Measurements from ENCODE around the gene APOL6. TPM values are rescaled to one million over a fixed set of nuclear protein-coding genes. Genes with fewer than 3 reads are reported as not detected.

Gene APOL6
- total and polyA plus RNA-seq, 8 donors, result 7.7 to 49.2 (median 10.2) TPM

DNA sequence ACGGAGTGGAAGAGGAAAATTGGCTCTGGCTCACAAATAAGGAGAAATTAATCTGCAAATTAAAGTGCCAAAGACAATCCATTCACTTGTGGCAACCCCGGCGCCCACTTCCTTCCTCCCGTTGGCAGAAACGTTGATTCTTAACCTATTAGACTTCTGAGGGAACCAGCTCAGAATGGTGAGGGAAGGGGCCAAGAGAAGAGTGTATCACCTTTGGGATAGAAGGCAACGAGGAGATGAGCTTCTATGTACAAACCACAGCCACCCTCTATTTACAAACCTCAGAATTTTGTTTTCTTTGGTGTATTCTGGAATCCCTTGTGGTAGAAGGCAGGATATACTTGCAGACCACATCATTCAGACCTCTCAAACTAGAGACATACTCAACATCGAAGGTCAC, 32.2 kb upstream of the APOL6 start:
- no peak for ATAC-seq
- no peak overlapping the region for H3K27ac ChIP-seq
- TF ChIP-seq, protein P1, sequence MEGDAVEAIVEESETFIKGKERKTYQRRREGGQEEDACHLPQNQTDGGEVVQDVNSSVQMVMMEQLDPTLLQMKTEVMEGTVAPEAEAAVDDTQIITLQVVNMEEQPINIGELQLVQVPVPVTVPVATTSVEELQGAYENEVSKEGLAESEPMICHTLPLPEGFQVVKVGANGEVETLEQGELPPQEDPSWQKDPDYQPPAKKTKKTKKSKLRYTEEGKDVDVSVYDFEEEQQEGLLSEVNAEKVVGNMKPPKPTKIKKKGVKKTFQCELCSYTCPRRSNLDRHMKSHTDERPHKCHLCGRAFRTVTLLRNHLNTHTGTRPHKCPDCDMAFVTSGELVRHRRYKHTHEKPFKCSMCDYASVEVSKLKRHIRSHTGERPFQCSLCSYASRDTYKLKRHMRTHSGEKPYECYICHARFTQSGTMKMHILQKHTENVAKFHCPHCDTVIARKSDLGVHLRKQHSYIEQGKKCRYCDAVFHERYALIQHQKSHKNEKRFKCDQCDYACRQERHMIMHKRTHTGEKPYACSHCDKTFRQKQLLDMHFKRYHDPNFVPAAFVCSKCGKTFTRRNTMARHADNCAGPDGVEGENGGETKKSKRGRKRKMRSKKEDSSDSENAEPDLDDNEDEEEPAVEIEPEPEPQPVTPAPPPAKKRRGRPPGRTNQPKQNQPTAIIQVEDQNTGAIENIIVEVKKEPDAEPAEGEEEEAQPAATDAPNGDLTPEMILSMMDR (IDR thresholded peaks at IDR 0.05), result no peak
- peaks cover 0 to 7% of the 10 kb centered on the region in 2 donors for H3K4me1 ChIP-seq
- intact Hi-C loops (cut with DNase I), result no loop called here
- no peak for DNase-seq
- H3K4me3 ChIP-seq, result no peak overlapping the region
- no peaks in the 10 kb centered on the region for H3K27me3 ChIP-seq
- H3K9me3 ChIP-seq, result no peaks in the 10 kb centered on the region
- H3K36me3 ChIP-seq, result no peaks in the 10 kb centered on the region

DNA sequence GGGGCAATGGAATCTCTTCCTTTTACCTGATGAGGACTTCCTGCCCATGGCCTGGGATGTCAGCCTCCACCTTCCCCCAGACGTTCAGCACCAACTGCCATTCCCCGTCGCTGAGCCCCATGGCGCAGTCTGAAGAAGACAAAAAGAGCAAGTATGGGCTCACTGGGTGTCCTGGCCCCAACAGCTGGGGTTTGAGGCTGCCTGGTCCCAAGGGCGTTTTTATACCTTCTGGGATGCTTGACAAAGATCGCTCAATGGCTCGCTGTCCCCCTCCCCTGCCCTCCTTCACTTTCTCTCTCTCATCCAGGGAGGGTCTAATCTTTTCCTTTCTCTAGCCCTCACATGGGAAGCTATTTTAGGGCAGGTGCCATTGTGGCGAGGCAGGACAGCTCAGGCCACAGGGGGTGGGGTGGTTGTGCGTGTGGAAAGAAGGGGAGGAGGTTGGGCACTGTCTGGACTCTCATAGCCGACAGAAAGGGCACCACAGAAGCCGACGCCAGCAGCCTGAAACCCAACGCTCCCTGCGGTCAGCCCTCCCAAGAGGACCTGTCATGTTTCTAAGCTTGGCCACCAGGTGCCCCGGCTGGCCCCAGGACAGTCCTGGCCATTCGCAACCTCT, 31.0 kb upstream of the APOL6 start, which contains the start of gene MB:
TSS of gene MB (minus strand) at position 193 of the 619 bp plus-strand sequence. CDS start at position 121, 72 bp downstream.
- H3K4me1 ChIP-seq, result peaks cover 0 to under 1% of the 10 kb centered on the region in 2 donors
- H3K27ac ChIP-seq, result no peak within 1 kb of the TSS
- no peaks in the 10 kb centered on the region for H3K9me3 ChIP-seq
- no peaks in the 10 kb centered on the region for H3K27me3 ChIP-seq
- ATAC-seq, result no peak
- intact Hi-C loops (cut with DNase I), result no loop called here
- DNase-seq, result no peak
- TF ChIP-seq, protein P1 (IDR thresholded peaks at IDR 0.05), result no peak
- no peaks in the 10 kb centered on the region for H3K36me3 ChIP-seq
- no peak within 1 kb of the TSS for H3K4me3 ChIP-seq

DNA sequence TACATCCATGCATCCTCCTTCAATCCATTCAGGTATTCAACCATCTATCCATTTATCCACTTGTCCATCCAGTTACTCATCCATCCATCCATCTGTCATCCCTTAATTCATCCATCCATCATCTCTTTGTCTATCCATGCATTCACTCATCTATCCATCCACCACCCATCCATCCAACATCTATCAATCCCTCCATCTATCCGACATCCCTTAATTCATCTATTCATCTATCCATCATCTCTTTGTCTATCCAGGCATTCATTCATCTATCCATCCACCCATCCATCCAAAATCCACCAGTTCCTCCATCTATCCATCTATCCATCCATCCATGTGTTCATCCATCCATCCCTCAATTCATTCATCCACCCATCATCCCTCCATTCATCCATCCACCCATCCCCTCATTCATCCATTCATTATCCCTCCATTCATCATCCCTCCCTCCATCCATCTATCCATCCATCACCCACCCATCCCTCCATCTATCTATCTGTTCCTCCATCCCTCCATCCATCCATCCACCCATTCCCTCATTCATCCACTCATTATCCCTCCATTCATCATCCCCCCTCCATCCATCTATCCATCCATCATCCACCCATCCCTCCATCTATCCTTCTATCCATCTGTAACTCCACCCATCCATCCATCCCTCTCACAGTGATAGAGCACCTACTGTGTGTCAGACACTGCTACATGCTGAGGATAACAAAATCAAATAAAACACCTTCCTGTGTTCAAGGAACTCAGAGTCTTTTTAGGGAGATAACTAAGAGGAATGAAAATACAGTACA, 29.6 kb upstream of the APOL6 start:
- intact Hi-C loops (cut with DNase I), result no loop called here

DNA sequence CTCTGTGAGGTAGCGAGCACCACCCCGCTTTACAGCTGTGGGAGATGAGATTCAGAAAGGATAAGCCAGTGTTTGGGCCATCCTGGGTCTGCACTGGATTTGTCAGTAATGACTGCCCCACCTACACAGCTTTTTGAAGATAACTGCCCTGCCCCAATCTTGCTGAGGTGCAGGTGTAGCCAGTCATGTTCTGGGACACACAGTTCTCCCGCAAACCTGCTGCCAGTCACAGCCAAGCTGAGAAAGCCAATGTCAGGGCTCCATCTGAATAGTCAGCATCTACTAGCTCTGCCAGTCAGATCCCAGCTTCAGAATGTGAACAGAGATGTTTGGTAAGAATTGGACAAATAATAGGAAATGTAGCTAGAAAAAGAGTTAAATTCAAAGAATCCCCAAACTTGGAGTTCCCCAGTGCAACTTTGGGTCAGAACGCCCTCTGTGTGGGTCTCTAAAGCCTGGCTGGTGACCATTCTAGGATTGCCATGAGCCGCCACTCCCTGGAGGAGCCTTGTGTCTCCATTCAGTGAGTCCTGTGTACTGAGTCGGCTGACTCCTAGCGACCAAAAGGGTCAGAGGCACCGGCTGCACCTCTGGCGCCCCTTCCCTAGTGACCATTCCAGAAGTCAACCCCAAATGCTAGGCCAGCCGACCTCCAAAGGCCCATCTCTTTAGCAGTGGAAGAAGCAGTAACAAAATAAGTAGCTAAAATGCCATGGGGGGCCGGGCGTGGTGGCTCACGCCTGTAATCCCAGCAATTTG, 28.7 kb upstream of the APOL6 start:
- Histone ChIP-seq H3K36me3 (no peaks in the 10 kb centered on the region), H3K4me1 (peaks cover 0 to 5% of the 10 kb centered on the region in 2 donors), H3K27me3 (no peaks in the 10 kb centered on the region), H3K9me3 (no peaks in the 10 kb centered on the region), H3K27ac (no peak overlapping the region), H3K4me3 (no peak overlapping the region)
- intact Hi-C loops (cut with DNase I), result no loop called here
- ATAC-seq (no peak), DNase-seq (no peak)
- TF ChIP-seq, protein P1 (IDR thresholded peaks at IDR 0.05), result no peak

More for the DNA sequence above, 29.6 kb upstream of the APOL6 start:
- no peak overlapping the region for H3K4me3 ChIP-seq
- ATAC-seq (no peak), DNase-seq (no peak)
- no peaks in the 10 kb centered on the region for H3K36me3 ChIP-seq
- TF ChIP-seq, protein P1 (IDR thresholded peaks at IDR 0.05), result no peak
- H3K27ac ChIP-seq, result no peak overlapping the region
- H3K9me3 ChIP-seq, result no peaks in the 10 kb centered on the region
- peaks cover 0 to 5% of the 10 kb centered on the region in 2 donors for H3K4me1 ChIP-seq
- H3K27me3 ChIP-seq, result no peaks in the 10 kb centered on the region
